GM12878 (cell line): ENCODE measurements around the gene SMIM28. TPM values are rescaled to one million over a fixed set of nuclear protein-coding genes. Genes with fewer than 3 reads are reported as not detected.

Source experiments
- ATAC-seq: fragments of 200-7000 bp; cut with Tn5 transposase; 3 replicates; pipeline ENCODE4 v1.9.1; 2020; ENCODE audit warnings: mild to moderate bottlenecking, moderate library complexity
- BruUV-seq: library from RNA; stranded (reverse); fragments of 400-500 nt; replicated peaks from 2 replicates; lab custom pipeline; 2021; lab: Mats Ljungman, UMichigan
- CTCF ChIA-PET: fragments of 300-600 bp; sonication (Branson Sonifier 250); formaldehyde crosslinking; extraction: SDS; loops from one replicate; lab custom pipeline; 2021; ENCODE audit warnings: inconsistent platforms; lab: Yijun Ruan, JAX
- POLR2A ChIA-PET: fragments of 350-600 bp; formaldehyde crosslinking; extraction: SDS; loops from one replicate; lab custom pipeline; 2021; ENCODE audit warnings: inconsistent platforms; lab: Charles Lee
- RAD21 ChIA-PET: fragments of 300-600 bp; sonication (Branson Sonifier 250); formaldehyde crosslinking; loops from one replicate; lab custom pipeline; 2023; ENCODE audit warnings: antibody characterized with exemption; ENCODE audit not compliant: unreplicated experiment; lab: Charles Lee
- SMC1A ChIA-PET: fragments of 300-600 bp; sonication (Branson Sonifier 250); formaldehyde crosslinking; loops from one replicate; lab custom pipeline; 2023; ENCODE audit not compliant: unreplicated experiment, uncharacterized antibody; lab: Charles Lee
- DNase-seq: peaks from one replicate; pipeline ENCODE4 v3.0.0-alpha.2; 2011; ENCODE audit warnings: low read depth, low spot score
- FAIRE-seq: peaks from 3 replicates; lab custom pipeline; 2011; peaks lifted over from hg19 to GRCh38; lab: Jason Lieb, UNC
- H2AFZ ChIP-seq: 2 replicates; pipeline ENCODE4 v1.6.0; 2011; ENCODE audit warnings: low read depth, low read length, control low read depth; ENCODE audit not compliant: control insufficient read depth
- H3K27ac ChIP-seq: 2 replicates; pipeline ENCODE4 v1.5.1; 2011; ENCODE audit warnings: control low read depth; ENCODE audit not compliant: control insufficient read depth, insufficient read depth
- H3K27me3 ChIP-seq, 2 experiments: replicated peaks in 1 of 2; 2 replicates each; pipeline versions ENCODE4 v1.6.0 to v1.6.1; 2011; ENCODE audit warnings: low read length in 1 of 2; ENCODE audit not compliant: control insufficient read depth in 2 of 2, insufficient read depth in 2 of 2
- H3K36me3 ChIP-seq, 2 experiments: 2 replicates each; pipeline ENCODE4 v1.5.1; 2011; ENCODE audit warnings: low read length in 1 of 2; ENCODE audit not compliant: control insufficient read depth in 2 of 2, insufficient read depth in 2 of 2
- H3K4me1 ChIP-seq: 2 replicates; pipeline ENCODE4 v1.6.1; 2011; ENCODE audit warnings: mild to moderate bottlenecking, low read length, moderate library complexity, mixed read lengths; ENCODE audit not compliant: control insufficient read depth, insufficient read depth
- H3K4me2 ChIP-seq: 2 replicates; pipeline ENCODE4 v1.6.0; 2011; ENCODE audit warnings: control low read depth; ENCODE audit not compliant: control insufficient read depth, insufficient read depth
- H3K4me3 ChIP-seq: fragments of 200-600 bp; sonication (generic); 2 replicates; pipeline ENCODE4 v1.5.1; 2016
- H3K79me2 ChIP-seq: 2 replicates; pipeline ENCODE4 v1.6.0; 2011; ENCODE audit warnings: low read length; ENCODE audit not compliant: control insufficient read depth, insufficient read depth
- H3K9ac ChIP-seq: 2 replicates; pipeline ENCODE4 v1.8.0; 2011; ENCODE audit warnings: low read length, control low read depth, mixed read lengths; ENCODE audit not compliant: control insufficient read depth, insufficient read depth
- H3K9me3 ChIP-seq: replicated peaks from 3 replicates; pipeline ENCODE4 v1.5.1; 2011; ENCODE audit warnings: mild to moderate bottlenecking, low read length; ENCODE audit not compliant: control insufficient read depth, insufficient read depth
- H4K20me1 ChIP-seq: 2 replicates; pipeline ENCODE4 v1.6.0; 2011; ENCODE audit not compliant: control insufficient read depth, insufficient read depth
- BMI1 ChIP-seq: fragments of 450-650 bp; IDR thresholded peaks from 2 replicates; pipeline ENCODE4 v1.6.1; 2016; ENCODE audit warnings: mild to moderate bottlenecking, moderate library complexity, borderline replicate concordance
- EGR1 ChIP-seq, 2 experiments: IDR thresholded peaks; 1 replicate in 1 of 2; 2 replicates in 1 of 2; pipeline ENCODE4 v1.6.1; 2011 to 2012; ENCODE audit warnings: low read depth in 2 of 2, low read length in 2 of 2, borderline replicate concordance in 1 of 2, mild to moderate bottlenecking in 1 of 2, moderate library complexity in 1 of 2
- HCFC1 ChIP-seq: fragments of 150-350 bp; IDR thresholded peaks from 2 replicates; pipeline ENCODE4 v1.6.1; 2014; ENCODE audit warnings: low read length
- HDAC6 ChIP-seq: fragments of 200-600 bp; sonication (generic); IDR thresholded peaks from one replicate; pipeline ENCODE4 v1.8.0; 2017; ENCODE audit warnings: antibody characterized with exemption; ENCODE audit not compliant: unreplicated experiment
- MEF2A ChIP-seq: IDR thresholded peaks from 2 replicates; pipeline ENCODE4 v1.6.1; 2011; ENCODE audit warnings: low read depth, mild to moderate bottlenecking, low read length, moderate library complexity; ENCODE audit not compliant: insufficient read depth
- NFXL1 ChIP-seq: fragments of 450-650 bp; IDR thresholded peaks from 2 replicates; pipeline ENCODE4 v1.6.1; 2017; ENCODE audit warnings: antibody characterized with exemption, mild to moderate bottlenecking, borderline replicate concordance
- POLR2AphosphoS5 ChIP-seq: IDR thresholded peaks from 2 replicates; pipeline ENCODE4 v1.6.1; 2011; ENCODE audit warnings: mild to moderate bottlenecking, low read length, inconsistent platforms
- SP1 ChIP-seq: IDR thresholded peaks from one replicate; pipeline ENCODE4 v1.6.1; 2011; ENCODE audit warnings: low read depth, low read length
- ZNF24 ChIP-seq: fragments of 450-650 bp; IDR thresholded peaks from 2 replicates; pipeline ENCODE4 v1.6.1; 2017; ENCODE audit warnings: antibody characterized with exemption, mild to moderate bottlenecking
- WGBS: methylation state at CpG from one replicate; pipeline ENCODE4 v1.1.6; 2016; ENCODE audit warnings: low lambda C conversion rate; ENCODE audit not compliant: insufficient replicate concordance, insufficient coverage; ENCODE audit errors: missing lambda C conversion rate; 5-methylcytosine and 5-hydroxymethylcytosine counted together
- in situ Hi-C: fragments of 300-500 bp; cut with MboI; formaldehyde crosslinking; loops from 9 replicates; pipeline ENCODE4 v1.14.3; 2018; ENCODE audit warnings: mixed read lengths
- intact Hi-C: fragments of 100-400 bp; cut with micrococcal nuclease; formaldehyde crosslinking; loops from one replicate; pipeline ENCODE4 v1.14.2; 2022; ENCODE audit not compliant: unreplicated experiment
- polyA plus RNA-seq, 11 experiments: library from polyadenylated mRNA; depleted of rRNA in 4 of 11; unstranded in 6 of 11; stranded (reverse) in 5 of 11; fragments of >200 nt; fragmentation: Nextera tagmentation in 4 of 11; fragmentation: Illumina TruSeq in 1 of 11; extraction: Ambion mirVana in 4 of 11; extraction: Trizol in 1 of 11; gene quantifications; 1 replicate in 1 of 11; 2 replicates in 10 of 11; pipeline versions ENCODE4 v1.2.1 to v1.2.3, GENCODE V29; 2011 to 2016; ENCODE audit warnings: inconsistent platforms in 2 of 11, missing spikeins in 2 of 11, low read depth in 1 of 11
- total RNA-seq, 4 experiments: library from RNA; depleted of rRNA in 3 of 4; stranded (reverse); fragments of >200 nt in 3 of 4; fragmentation: Illumina TruSeq in 1 of 4; extraction: Trizol in 1 of 4; gene quantifications; 2 replicates each; pipeline versions ENCODE4 v1.2.1 to v1.2.3, GENCODE V29; 2013 to 2021
- TF ChIP-seq, protein P1 (sequence below): IDR thresholded peaks from 2 replicates; pipeline ENCODE4 v1.6.1; 2012; ENCODE audit warnings: low read depth, low read length, improper control_type of control experiment

The SMIM28 gene
- total and polyA plus RNA-seq, 10 of the 15 experiments (the other 5 are each of a cell fraction or from before 2014, with no cell fraction given), result not detected

- no peak overlapping the region for H3K4me3 ChIP-seq
- intact Hi-C loops (loop anchor here (5.0 kb wide), 1 partner anchor 113 kb away; no protein-coding TSS in a partner anchor), in situ Hi-C loops (no loop called here)
- DNase-seq (no peak), ATAC-seq (no peak), FAIRE-seq (no peak)
- WGBS, result 19% methylated on average over 3 of the region's 3 CpGs
- ChIA-PET POLR2A (no interaction called here), CTCF (no interaction called here), SMC1A (no interaction called here), RAD21 (no interaction called here)
- H3K27me3 ChIP-seq, result no peaks in the 10 kb centered on the region
- no peak for TF ChIP-seq HDAC6
- TF ChIP-seq SP1, result no peak
- no peak for TF ChIP-seq BMI1
- TF ChIP-seq, protein P1, sequence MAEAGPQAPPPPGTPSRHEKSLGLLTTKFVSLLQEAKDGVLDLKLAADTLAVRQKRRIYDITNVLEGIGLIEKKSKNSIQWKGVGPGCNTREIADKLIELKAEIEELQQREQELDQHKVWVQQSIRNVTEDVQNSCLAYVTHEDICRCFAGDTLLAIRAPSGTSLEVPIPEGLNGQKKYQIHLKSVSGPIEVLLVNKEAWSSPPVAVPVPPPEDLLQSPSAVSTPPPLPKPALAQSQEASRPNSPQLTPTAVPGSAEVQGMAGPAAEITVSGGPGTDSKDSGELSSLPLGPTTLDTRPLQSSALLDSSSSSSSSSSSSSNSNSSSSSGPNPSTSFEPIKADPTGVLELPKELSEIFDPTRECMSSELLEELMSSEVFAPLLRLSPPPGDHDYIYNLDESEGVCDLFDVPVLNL, result no peak
- no peak for TF ChIP-seq EGR1 (IDR thresholded peaks at IDR 0.05; ENCODE audit: borderline replicate concordance in 1 of 2, low read depth in 2 of 2, low read length in 2 of 2)
- TF ChIP-seq POLR2AphosphoS5, result no peak
- TF ChIP-seq NFXL1, result no peak
- no peak for TF ChIP-seq ZNF24
- no peak for TF ChIP-seq HCFC1
- TF ChIP-seq MEF2A, result no peak
- H3K9me3 ChIP-seq, result no peaks in the 10 kb centered on the region
- H3K36me3 ChIP-seq, result no peaks in the 10 kb centered on the region
- no peaks in the 10 kb centered on the region for H3K79me2 ChIP-seq
- no peak overlapping the region for H3K4me2 ChIP-seq
- no TSS peak for BruUV-seq
- no peak overlapping the region for H3K27ac ChIP-seq
- H3K4me1 ChIP-seq, result peaks cover 3% of the 10 kb centered on the region; the same call in 1 of the 2 replicates
- no peak overlapping the region for H3K9ac ChIP-seq
- no peaks in the 10 kb centered on the region for H4K20me1 ChIP-seq
- no peak overlapping the region for H2AFZ ChIP-seq
Observed at GRCh38 chr6:138400326-138400725, 22.6 kb downstream of the SMIM28 start.
